DND-41 (cell line): Measurements from ENCODE around the gene SH3RF3.
A peak's percentile ranks its signal among the peaks of the same experiment; 100 is the strongest.

Experiments used
- ATAC-seq: fragments of 200-7000 bp; cut with Tn5 transposase; 3 replicates; pipeline ENCODE4 v1.9.1; 2021; ENCODE audit warnings: low read depth; ENCODE audit not compliant: insufficient read depth
- DNase-seq: peaks from one replicate; pipeline ENCODE4 v3.0.0-alpha.2; 2020
- H2AFZ ChIP-seq: 2 replicates; pipeline ENCODE4 v1.6.0; 2012; ENCODE audit warnings: low read depth, low read length
- H3K27ac ChIP-seq: 2 replicates; pipeline ENCODE4 v1.5.1; 2012; ENCODE audit warnings: low read length, inconsistent platforms
- H3K27me3 ChIP-seq: fragments of 200-600 bp; sonication (generic); 2 replicates; pipeline ENCODE4 v1.6.0; 2012; ENCODE audit warnings: low read length, mild to moderate bottlenecking, inconsistent platforms; ENCODE audit not compliant: insufficient read depth, poor library complexity
- H3K36me3 ChIP-seq: 2 replicates; pipeline ENCODE4 v1.5.1; 2012; ENCODE audit warnings: low read length, inconsistent platforms; ENCODE audit not compliant: insufficient read depth
- H3K4me1 ChIP-seq: 2 replicates; pipeline ENCODE4 v1.5.1; 2012; ENCODE audit warnings: mild to moderate bottlenecking, low read length; ENCODE audit not compliant: insufficient read depth
- H3K4me2 ChIP-seq: 2 replicates; pipeline ENCODE4 v1.6.0; 2012; ENCODE audit warnings: mild to moderate bottlenecking, moderate library complexity, low read length, inconsistent platforms; ENCODE audit not compliant: insufficient read depth
- H3K4me3 ChIP-seq, 2 experiments: fragments of 200-600 bp in 1 of 2; shearing (Covaris generic) in 1 of 2; 2 replicates each; pipeline ENCODE4 v1.5.1; 2012 to 2016; ENCODE audit warnings: inconsistent platforms in 2 of 2, low read length in 2 of 2, mild to moderate bottlenecking in 2 of 2, low read depth in 1 of 2, moderate library complexity in 1 of 2
- H3K79me2 ChIP-seq: 2 replicates; pipeline ENCODE4 v1.6.0; 2012; ENCODE audit warnings: low read length, inconsistent platforms; ENCODE audit not compliant: insufficient read depth
- H3K9ac ChIP-seq: 2 replicates; pipeline ENCODE4 v1.6.0; 2012; ENCODE audit warnings: low read depth, mild to moderate bottlenecking, inconsistent platforms, low read length, moderate library complexity
- H3K9me3 ChIP-seq: 2 replicates; pipeline ENCODE4 v1.5.1; 2012; ENCODE audit warnings: low read length, moderate library complexity, mild to moderate bottlenecking, inconsistent platforms; ENCODE audit not compliant: insufficient read depth, severe bottlenecking
- H4K20me1 ChIP-seq: 2 replicates; pipeline ENCODE4 v1.6.0; 2012; ENCODE audit warnings: low read length; ENCODE audit not compliant: insufficient read depth
- CTCF ChIP-seq: IDR thresholded peaks from 2 replicates; pipeline ENCODE4 v1.5.1; 2012; ENCODE audit warnings: borderline replicate concordance, low read length, moderate library complexity, mild to moderate bottlenecking; ENCODE audit not compliant: poor library complexity, severe bottlenecking; ENCODE audit errors: extremely low read depth
- EZH2 ChIP-seq: IDR thresholded peaks from 3 replicates; pipeline ENCODE4 v1.6.1; 2012; ENCODE audit warnings: borderline replicate concordance, low read depth, mild to moderate bottlenecking, moderate library complexity, low read length, inconsistent platforms; ENCODE audit not compliant: severe bottlenecking

The SH3RF3 gene

GRCh38 chr2:109457366-109457765, 328.4 kb downstream of the SH3RF3 start:
- DNase-seq (no peak), ATAC-seq (no peak)
- H3K9ac ChIP-seq = no peak overlapping the region
- H3K4me2 ChIP-seq = no peak overlapping the region
- H3K36me3 ChIP-seq = no peaks in the 10 kb centered on the region
- H3K27ac ChIP-seq = no peak overlapping the region
- no peak overlapping the region for H2AFZ ChIP-seq
- no peaks in the 10 kb centered on the region for H3K79me2 ChIP-seq
- peaks cover 3% of the 10 kb centered on the region for H3K27me3 ChIP-seq
- H3K4me1 ChIP-seq = no peaks in the 10 kb centered on the region
- no peaks in the 10 kb centered on the region for H3K9me3 ChIP-seq
- TF ChIP-seq CTCF (no peak), EZH2 (no peak)
- H3K4me3 ChIP-seq = no peak overlapping the region
- no peaks in the 10 kb centered on the region for H4K20me1 ChIP-seq

- no peaks in the 10 kb centered on the region for H3K4me1 ChIP-seq
- no peak overlapping the region for H2AFZ ChIP-seq
- peaks cover 3% of the 10 kb centered on the region for H3K27me3 ChIP-seq
- DNase-seq (no peak), ATAC-seq (peak; percentile 57; the same call in 2 of the 3 replicates)
- H3K36me3 ChIP-seq = no peaks in the 10 kb centered on the region
- H3K79me2 ChIP-seq = no peaks in the 10 kb centered on the region
- no peak overlapping the region for H3K27ac ChIP-seq
- no peaks in the 10 kb centered on the region for H3K9me3 ChIP-seq
- H4K20me1 ChIP-seq = no peaks in the 10 kb centered on the region; the same call in 1 of the 2 replicates
- H3K4me3 ChIP-seq = no peak overlapping the region
- TF ChIP-seq EZH2 (no peak), CTCF (no peak)
- H3K9ac ChIP-seq = no peak overlapping the region
- H3K4me2 ChIP-seq = no peak overlapping the region
Measured at GRCh38 chr2:109457794-109458193, 328.8 kb downstream of the SH3RF3 start.

GRCh38 chr2:109458512-109458911, 329.5 kb downstream of the SH3RF3 start:
- H3K9ac ChIP-seq = no peak overlapping the region
- no peaks in the 10 kb centered on the region; the same call in 1 of the 2 replicates for H4K20me1 ChIP-seq
- H3K4me2 ChIP-seq = no peak overlapping the region
- ATAC-seq (no peak), DNase-seq (no peak)
- no peaks in the 10 kb centered on the region for H3K79me2 ChIP-seq
- H3K9me3 ChIP-seq = no peaks in the 10 kb centered on the region
- H2AFZ ChIP-seq = no peak overlapping the region
- peaks cover 3% of the 10 kb centered on the region for H3K27me3 ChIP-seq
- no peak for TF ChIP-seq CTCF
- TF ChIP-seq EZH2 = no peak
- H3K4me1 ChIP-seq = no peaks in the 10 kb centered on the region
- H3K36me3 ChIP-seq = no peaks in the 10 kb centered on the region
- no peak overlapping the region for H3K4me3 ChIP-seq
- no peak overlapping the region for H3K27ac ChIP-seq

GRCh38 chr2:109459485-109459884, 330.5 kb downstream of the SH3RF3 start:
- no peak overlapping the region for H3K27ac ChIP-seq
- TF ChIP-seq EZH2 (no peak), CTCF (no peak)
- no peak overlapping the region for H3K4me2 ChIP-seq
- no peaks in the 10 kb centered on the region for H3K79me2 ChIP-seq
- DNase-seq (no peak), ATAC-seq (no peak)
- H3K4me1 ChIP-seq = no peaks in the 10 kb centered on the region
- H3K9ac ChIP-seq = no peak overlapping the region
- no peaks in the 10 kb centered on the region for H3K36me3 ChIP-seq
- H2AFZ ChIP-seq = no peak overlapping the region
- no peaks in the 10 kb centered on the region for H3K9me3 ChIP-seq
- peaks cover 3% of the 10 kb centered on the region for H3K27me3 ChIP-seq
- H4K20me1 ChIP-seq = no peaks in the 10 kb centered on the region; the same call in 1 of the 2 replicates
- H3K4me3 ChIP-seq = no peak overlapping the region
